ENCODE data around the gene PICK1. TPM values are rescaled to one million over a fixed set of nuclear protein-coding genes. Genes with fewer than 3 reads are reported as not detected.

Gene PICK1
- total and polyA plus RNA-seq, 2 of the 13 experiments (the other 11 are each of a cell fraction or from before 2014, with no cell fraction given), result 19.3 to 25.3 TPM

GRCh38 chr22:38110863-38111852 lies 54.0 kb downstream of the PICK1 start (continued):
- no peak for TF ChIP-seq E2F1 (CRISPR knock-in tag; IDR thresholded peaks at IDR 0.05)
- no peak for TF ChIP-seq ZNF3 (CRISPR knock-in tag; IDR thresholded peaks at IDR 0.05)
- 0 out of 2 replicates have a peak, but pooled peaks have one; percentile 16 for TF ChIP-seq ZBTB4 (CRISPR knock-in tag; IDR thresholded peaks at IDR 0.05; ENCODE audit: borderline replicate concordance)
- no peak for TF ChIP-seq NFKB2 (CRISPR knock-in tag; IDR thresholded peaks at IDR 0.05; ENCODE audit: borderline replicate concordance)
- TF ChIP-seq CREBL2 (CRISPR knock-in tag; IDR thresholded peaks at IDR 0.05; ENCODE audit: borderline replicate concordance), result no peak
- TF ChIP-seq MLX (CRISPR knock-in tag; IDR thresholded peaks at IDR 0.05), result no peak
- no peak; the same call in 1 of the 2 replicates for TF ChIP-seq GABPB1 (CRISPR knock-in tag; IDR thresholded peaks at IDR 0.05)
- peak; percentile 52 for TF ChIP-seq HNF4A (CRISPR knock-in tag; IDR thresholded peaks at IDR 0.05)
- no peak for TF ChIP-seq NAIF1 (CRISPR knock-in tag; IDR thresholded peaks at IDR 0.05; ENCODE audit: borderline replicate concordance)
- no peak for TF ChIP-seq SMC3 (IDR thresholded peaks at IDR 0.05; ENCODE audit: low read length)
- no peak for TF ChIP-seq CREB1 (IDR thresholded peaks at IDR 0.05)
- no peak for TF ChIP-seq CREB1 (CRISPR knock-in tag; IDR thresholded peaks at IDR 0.05)
- TF ChIP-seq THAP7 (CRISPR knock-in tag; IDR thresholded peaks at IDR 0.05), result no peak
- TF ChIP-seq REST (IDR thresholded peaks at IDR 0.05; ENCODE audit: borderline replicate concordance in 1 of 2, low read depth in 1 of 2, low read length in 2 of 2), result no peak
- TF ChIP-seq SAP130 (CRISPR knock-in tag; IDR thresholded peaks at IDR 0.05; ENCODE audit: low read depth), result no peak; the same call in 1 of the 2 replicates

All from HepG2 (cell line).